Type B pancreatic cell (in vitro differentiated cells): Measurements from ENCODE around the gene SLC25A47. TPM values are rescaled to one million over a fixed set of nuclear protein-coding genes. Genes with fewer than 3 reads are reported as not detected.

ENCODE experiments used
- DNase-seq: peaks from one replicate; pipeline ENCODE4 v3.0.0; 2021; ENCODE audit warnings: mixed read lengths; ENCODE audit not compliant: unreplicated experiment; ENCODE audit errors: extremely low spot score
- H3K27ac Mint-ChIP-seq: 2 replicates; pipeline ENCODE4 v1.8.0; 2021; ENCODE audit warnings: mild to moderate bottlenecking, mixed read lengths
- H3K27me3 Mint-ChIP-seq: 2 replicates; pipeline ENCODE4 v1.8.0; 2021; ENCODE audit warnings: mixed read lengths
- H3K36me3 Mint-ChIP-seq: 2 replicates; pipeline ENCODE4 v1.8.0; 2021; ENCODE audit warnings: mixed read lengths
- H3K4me1 Mint-ChIP-seq: one replicate; pipeline ENCODE4 v1.8.0; 2021; ENCODE audit warnings: mixed read lengths; ENCODE audit not compliant: unreplicated experiment
- H3K4me3 Mint-ChIP-seq: 2 replicates; pipeline ENCODE4 v1.8.0; 2021; ENCODE audit warnings: mild to moderate bottlenecking, mixed read lengths
- H3K9me3 Mint-ChIP-seq: 2 replicates; pipeline ENCODE4 v1.8.0; 2021; ENCODE audit warnings: mixed read lengths
- total RNA-seq: library from RNA; stranded (reverse); gene quantifications from 2 replicates; pipeline ENCODE4 v1.2.1, GENCODE V29; 2021; ENCODE audit warnings: low replicate concordance
- TF ChIP-seq, protein P1 (sequence below): fragments of 200-600 bp; sonication (generic); conservative IDR thresholded peaks from 2 replicates; pipeline ENCODE4 v1.5.0; 2021; ENCODE audit warnings: antibody characterized with exemption, mild to moderate bottlenecking

The SLC25A47 gene
- total RNA-seq, 1 donor from 2014 or later = not detected

DNA sequence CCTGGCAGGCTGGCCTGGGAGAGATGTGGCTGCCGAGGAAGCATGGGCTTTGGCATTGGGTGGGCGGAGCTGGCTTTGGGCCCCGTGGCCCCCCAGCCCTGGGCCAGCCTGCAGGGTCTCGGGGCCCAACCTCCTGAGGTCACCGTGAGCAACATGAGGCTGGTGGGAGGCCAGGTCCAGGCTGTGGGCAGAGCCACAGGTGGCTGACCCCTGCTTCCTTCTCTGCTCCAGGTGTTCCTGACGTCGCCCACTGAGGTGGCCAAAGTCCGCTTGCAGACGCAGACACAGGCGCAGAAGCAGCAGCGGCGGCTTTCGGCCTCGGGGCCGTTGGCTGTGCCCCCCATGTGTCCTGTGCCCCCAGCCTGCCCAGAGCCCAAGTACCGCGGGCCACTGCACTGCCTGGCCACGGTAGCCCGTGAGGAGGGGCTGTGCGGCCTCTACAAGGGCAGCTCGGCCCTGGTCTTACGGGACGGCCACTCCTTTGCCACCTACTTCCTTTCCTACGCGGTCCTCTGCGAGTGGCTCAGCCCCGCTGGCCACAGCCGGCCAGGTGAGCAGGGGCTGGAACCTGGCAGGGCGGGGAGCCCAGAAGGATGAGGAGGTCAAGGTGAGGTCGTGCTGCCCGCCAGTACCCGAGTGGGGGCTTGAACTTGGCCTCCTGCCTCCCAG lies 5.5 kb downstream of the SLC25A47 start:
- H3K4me3 Mint-ChIP-seq = no peak overlapping the region
- TF ChIP-seq, protein P1, sequence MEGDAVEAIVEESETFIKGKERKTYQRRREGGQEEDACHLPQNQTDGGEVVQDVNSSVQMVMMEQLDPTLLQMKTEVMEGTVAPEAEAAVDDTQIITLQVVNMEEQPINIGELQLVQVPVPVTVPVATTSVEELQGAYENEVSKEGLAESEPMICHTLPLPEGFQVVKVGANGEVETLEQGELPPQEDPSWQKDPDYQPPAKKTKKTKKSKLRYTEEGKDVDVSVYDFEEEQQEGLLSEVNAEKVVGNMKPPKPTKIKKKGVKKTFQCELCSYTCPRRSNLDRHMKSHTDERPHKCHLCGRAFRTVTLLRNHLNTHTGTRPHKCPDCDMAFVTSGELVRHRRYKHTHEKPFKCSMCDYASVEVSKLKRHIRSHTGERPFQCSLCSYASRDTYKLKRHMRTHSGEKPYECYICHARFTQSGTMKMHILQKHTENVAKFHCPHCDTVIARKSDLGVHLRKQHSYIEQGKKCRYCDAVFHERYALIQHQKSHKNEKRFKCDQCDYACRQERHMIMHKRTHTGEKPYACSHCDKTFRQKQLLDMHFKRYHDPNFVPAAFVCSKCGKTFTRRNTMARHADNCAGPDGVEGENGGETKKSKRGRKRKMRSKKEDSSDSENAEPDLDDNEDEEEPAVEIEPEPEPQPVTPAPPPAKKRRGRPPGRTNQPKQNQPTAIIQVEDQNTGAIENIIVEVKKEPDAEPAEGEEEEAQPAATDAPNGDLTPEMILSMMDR = no peak
- H3K27me3 Mint-ChIP-seq = no peaks in the 10 kb centered on the region
- H3K4me1 Mint-ChIP-seq = no peaks in the 10 kb centered on the region
- no peaks in the 10 kb centered on the region for H3K36me3 Mint-ChIP-seq
- DNase-seq = no peak
- H3K9me3 Mint-ChIP-seq = no peaks in the 10 kb centered on the region
- H3K27ac Mint-ChIP-seq = no peak overlapping the region

DNA sequence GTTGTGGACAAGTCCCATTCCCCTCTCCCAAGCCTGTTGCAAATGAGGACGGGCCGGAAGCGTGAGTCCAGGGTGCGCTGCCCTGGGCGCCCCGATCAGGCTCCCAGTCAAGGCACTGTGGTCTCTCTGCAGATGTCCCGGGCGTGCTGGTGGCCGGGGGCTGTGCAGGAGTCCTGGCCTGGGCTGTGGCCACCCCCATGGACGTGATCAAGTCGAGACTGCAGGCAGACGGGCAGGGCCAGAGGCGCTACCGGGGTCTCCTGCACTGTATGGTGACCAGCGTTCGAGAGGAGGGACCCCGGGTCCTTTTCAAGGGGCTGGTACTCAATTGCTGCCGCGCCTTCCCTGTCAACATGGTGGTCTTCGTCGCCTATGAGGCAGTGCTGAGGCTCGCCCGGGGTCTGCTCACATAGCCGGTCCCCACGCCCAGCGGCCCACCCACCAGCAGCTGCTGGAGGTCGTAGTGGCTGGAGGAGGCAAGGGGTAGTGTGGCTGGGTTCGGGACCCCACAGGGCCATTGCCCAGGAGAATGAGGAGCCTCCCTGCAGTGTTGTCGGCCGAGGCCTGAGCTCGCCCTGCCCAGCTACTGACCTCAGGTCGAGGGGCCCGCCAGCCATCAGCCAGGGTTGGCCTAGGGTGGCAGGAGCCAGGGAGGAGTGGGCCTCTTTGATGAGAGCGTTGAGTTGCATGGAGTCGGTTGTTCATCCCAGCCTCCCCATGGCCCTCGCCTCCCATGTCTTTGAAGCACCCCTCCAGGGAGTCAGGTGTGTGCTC lies 6.3 kb downstream of the SLC25A47 start:
- DNase-seq = no peak
- Mint-ChIP-seq H3K4me3 (no peak overlapping the region), H3K4me1 (no peaks in the 10 kb centered on the region), H3K9me3 (no peaks in the 10 kb centered on the region), H3K36me3 (no peaks in the 10 kb centered on the region), H3K27me3 (no peaks in the 10 kb centered on the region), H3K27ac (no peak overlapping the region)
- TF ChIP-seq, protein P1 = no peak

DNA sequence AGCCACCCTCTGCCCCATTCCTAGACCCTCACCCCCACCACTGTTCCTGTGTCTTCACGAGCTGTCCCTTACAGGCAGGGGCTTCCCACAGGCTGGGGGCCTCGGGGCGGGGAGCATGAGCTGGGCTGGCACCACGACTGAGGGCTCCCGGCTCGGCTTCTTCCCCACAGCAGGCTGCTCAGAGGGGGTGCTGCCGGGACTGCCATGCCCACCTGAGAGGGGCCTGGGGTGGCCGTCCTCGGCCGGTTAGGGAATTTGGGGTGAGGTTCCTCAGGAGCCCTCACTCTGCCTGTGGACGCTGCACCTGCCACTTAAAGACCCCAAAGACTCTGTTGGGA lies 6.8 kb downstream of the SLC25A47 start:
- no peak overlapping the region for H3K27ac Mint-ChIP-seq
- no peaks in the 10 kb centered on the region for H3K4me1 Mint-ChIP-seq
- H3K9me3 Mint-ChIP-seq = no peaks in the 10 kb centered on the region
- no peaks in the 10 kb centered on the region for H3K27me3 Mint-ChIP-seq
- no peak for DNase-seq
- TF ChIP-seq, protein P1 = no peak
- no peak overlapping the region for H3K4me3 Mint-ChIP-seq
- no peaks in the 10 kb centered on the region for H3K36me3 Mint-ChIP-seq

DNA sequence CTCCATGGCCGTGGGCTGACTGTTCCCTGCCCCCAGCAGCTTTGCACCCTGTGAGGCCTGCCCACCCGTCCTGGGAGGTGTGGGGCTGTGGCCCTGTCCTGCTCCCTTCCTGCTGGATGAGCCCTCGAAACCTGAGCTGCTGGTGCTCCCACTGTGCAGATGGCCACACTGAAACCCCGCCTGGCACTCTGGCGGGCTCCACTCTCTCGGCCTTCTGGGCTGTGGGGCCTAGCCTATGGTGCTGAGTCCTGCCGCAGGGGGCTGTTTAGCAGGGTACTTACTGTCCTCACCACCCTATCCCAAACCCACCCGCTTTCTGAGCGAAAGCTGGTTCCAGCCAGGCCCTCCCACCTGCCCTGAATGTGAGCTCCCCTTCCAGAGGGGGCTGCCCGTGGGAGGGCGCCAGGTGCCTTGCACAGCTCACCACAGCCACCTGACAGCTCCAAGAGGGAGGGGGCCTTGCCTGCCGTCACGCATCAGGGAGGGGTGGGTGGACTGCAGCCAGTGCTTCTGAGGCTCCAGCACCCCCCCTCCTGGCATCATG lies 7.3 kb downstream of the SLC25A47 start:
- Mint-ChIP-seq H3K36me3 (no peaks in the 10 kb centered on the region), H3K27me3 (no peaks in the 10 kb centered on the region), H3K4me1 (no peaks in the 10 kb centered on the region), H3K9me3 (no peaks in the 10 kb centered on the region), H3K4me3 (no peak overlapping the region), H3K27ac (no peak overlapping the region)
- no peak for DNase-seq
- TF ChIP-seq, protein P1 = no peak

DNA sequence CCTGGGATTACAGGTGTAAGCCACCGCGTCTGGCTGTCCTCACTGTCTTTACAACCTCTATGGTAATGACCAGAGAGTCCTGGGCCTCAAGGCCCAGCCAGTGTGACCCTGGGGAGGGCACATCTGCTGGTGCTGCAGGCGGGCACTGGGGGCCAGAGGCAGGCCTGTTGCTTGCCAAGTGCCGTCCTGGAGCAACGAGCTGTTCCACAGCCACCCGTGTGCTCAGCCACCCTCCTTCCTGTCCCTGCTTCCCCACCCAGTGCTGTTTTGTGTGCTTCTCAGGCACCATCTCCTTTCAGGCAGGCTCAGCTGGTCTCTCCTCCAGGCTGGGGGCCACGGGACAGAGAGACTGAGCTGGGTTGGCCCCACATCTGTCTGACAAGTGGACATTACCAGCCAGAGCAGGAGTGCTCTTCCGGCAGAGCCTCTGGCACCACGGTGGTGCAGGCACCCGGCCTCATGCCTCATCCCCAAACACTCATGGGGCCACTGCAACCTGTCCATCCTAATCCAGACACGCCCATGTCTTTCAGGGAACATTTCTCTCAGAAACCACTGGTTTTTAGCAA lies 9.0 kb downstream of the SLC25A47 start:
- Mint-ChIP-seq H3K4me1 (no peaks in the 10 kb centered on the region), H3K36me3 (peaks cover 3% of the 10 kb centered on the region), H3K4me3 (no peak overlapping the region), H3K27ac (peak overlapping the region; percentile 13), H3K27me3 (no peaks in the 10 kb centered on the region), H3K9me3 (no peaks in the 10 kb centered on the region)
- TF ChIP-seq, protein P1 = no peak
- no peak for DNase-seq
